Epithelial cell of proximal tubule (primary cell): ENCODE measurements around the gene CAPNS2. TPM values are rescaled to one million over a fixed set of nuclear protein-coding genes. Genes with fewer than 3 reads are reported as not detected.
"Not testable (repeated sequence)": the region's sequence is repeated elsewhere in the genome, so short reads cannot be mapped to it uniquely, and the experiment has no call there.

Experiments
- DNase-seq: peaks from one replicate; pipeline ENCODE4 v3.0.0-alpha.2; 2011; ENCODE audit warnings: low read depth
- H3K4me3 ChIP-seq: 2 replicates; pipeline ENCODE4 v1.5.1; 2011; ENCODE audit warnings: low read depth, mild to moderate bottlenecking, low read length
- total RNA-seq: library from RNA; depleted of rRNA; stranded (reverse); fragments of >200 nt; gene quantifications from 2 replicates; pipeline ENCODE4 v1.2.3, GENCODE V29; 2015
- TF ChIP-seq, protein P1 (sequence below): conservative IDR thresholded peaks from 2 replicates; pipeline ENCODE4 v1.5.1; 2012; ENCODE audit warnings: low read depth, mild to moderate bottlenecking, low read length

Gene CAPNS2
- total RNA-seq, 1 donor from 2014 or later, result not detected

DNA sequence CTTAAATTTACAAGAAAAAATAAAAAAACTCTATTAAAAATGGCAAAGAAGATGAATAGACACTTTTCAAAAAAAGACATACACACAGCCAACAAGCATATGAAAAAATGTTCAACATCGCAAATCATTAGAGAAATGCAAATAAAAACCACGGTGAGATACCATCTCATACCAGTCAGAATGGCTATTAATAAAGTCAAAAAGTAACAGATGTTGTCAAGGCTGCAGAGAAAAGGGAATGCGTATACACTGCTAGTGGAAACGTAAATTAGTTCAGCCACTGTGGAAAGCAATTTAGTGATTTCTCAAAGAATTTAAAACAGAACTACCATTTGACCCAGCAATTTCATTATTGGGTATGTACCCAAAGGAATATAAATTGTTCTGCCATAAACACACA is 31.4 kb downstream of the CAPNS2 start:
- TF ChIP-seq, protein P1, sequence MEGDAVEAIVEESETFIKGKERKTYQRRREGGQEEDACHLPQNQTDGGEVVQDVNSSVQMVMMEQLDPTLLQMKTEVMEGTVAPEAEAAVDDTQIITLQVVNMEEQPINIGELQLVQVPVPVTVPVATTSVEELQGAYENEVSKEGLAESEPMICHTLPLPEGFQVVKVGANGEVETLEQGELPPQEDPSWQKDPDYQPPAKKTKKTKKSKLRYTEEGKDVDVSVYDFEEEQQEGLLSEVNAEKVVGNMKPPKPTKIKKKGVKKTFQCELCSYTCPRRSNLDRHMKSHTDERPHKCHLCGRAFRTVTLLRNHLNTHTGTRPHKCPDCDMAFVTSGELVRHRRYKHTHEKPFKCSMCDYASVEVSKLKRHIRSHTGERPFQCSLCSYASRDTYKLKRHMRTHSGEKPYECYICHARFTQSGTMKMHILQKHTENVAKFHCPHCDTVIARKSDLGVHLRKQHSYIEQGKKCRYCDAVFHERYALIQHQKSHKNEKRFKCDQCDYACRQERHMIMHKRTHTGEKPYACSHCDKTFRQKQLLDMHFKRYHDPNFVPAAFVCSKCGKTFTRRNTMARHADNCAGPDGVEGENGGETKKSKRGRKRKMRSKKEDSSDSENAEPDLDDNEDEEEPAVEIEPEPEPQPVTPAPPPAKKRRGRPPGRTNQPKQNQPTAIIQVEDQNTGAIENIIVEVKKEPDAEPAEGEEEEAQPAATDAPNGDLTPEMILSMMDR, result no peak
- no peak overlapping the region for H3K4me3 ChIP-seq
- no peak for DNase-seq

DNA sequence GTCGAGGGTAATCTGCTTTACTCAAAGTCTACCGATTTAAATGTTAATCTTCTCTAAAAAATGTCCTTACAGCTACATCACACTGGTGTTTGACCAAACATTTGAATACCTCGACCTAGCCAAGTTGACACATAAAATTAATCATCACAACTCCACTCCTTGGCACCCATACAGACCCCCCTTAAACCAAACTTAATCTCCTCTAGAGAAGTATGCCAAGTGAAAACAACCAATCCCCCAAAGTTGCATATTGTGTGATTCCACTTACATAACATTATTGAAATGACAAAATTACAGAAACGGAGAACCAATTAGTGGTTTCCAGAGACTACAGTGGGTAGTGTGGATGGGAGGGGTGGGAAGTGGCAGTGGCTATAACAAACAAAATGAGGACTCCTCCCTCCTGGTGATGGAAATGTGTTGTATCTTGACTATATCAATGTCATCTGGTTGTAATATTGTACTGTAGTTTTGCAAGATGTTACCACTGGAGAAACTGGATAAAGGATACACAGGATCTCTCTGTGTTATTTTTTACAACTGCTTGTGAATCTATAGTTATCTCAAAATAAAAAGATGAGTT is 39.4 kb downstream of the CAPNS2 start:
- TF ChIP-seq, protein P1, result no peak
- H3K4me3 ChIP-seq, result no peak overlapping the region
- DNase-seq, result no peak

- TF ChIP-seq, protein P1, result no peak
These were observed 47.3 kb downstream of the CAPNS2 start for GRCh38 chr16:55613613-55614335.

DNA sequence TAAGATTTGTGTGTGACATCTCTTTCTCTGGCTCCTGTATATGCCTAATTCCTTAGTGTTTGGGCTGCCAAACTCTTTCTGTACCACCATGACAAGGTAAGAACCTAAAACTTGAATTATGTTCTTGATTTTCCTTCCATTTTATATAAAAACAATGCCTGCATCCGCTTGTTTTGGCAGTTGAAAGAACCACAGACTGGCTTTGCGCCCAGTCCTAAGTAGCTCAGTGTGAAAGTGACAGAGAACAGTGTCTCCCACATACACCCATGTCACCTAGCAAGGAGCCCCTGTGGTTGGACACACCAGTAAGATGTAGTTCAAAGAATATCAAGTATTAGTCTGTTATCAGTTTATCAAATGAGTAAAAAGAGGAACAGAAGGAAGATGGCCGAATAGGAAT is 48.6 kb downstream of the CAPNS2 start:
- no peak overlapping the region for H3K4me3 ChIP-seq
- TF ChIP-seq, protein P1, result no peak
- DNase-seq, result no peak

More at GRCh38 chr16:55613613-55614335, 47.3 kb downstream of the CAPNS2 start:
- DNase-seq, result no peak
- no peak overlapping the region for H3K4me3 ChIP-seq

DNA sequence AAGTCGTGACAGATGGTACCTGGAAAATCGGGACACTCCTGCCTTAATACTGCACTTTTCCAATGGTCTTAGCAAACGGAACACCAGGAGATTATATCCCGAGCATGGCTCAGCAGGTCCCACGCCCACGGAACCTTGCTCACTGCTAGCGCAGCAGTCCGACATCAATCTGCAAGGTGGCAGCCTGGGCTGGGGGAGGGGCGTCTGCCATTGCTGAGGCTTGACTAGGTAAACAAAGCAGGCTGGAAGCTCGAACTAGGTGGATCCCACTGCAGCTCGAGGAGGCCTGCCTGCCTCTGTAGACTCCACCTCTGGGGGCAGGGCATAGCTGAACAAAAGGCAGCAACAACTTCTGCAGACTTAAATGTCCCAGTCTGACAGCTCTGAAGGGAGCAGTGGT is 49.2 kb downstream of the CAPNS2 start:
- DNase-seq, result not testable (repeated sequence)

More for the DNA sequence above, 49.2 kb downstream of the CAPNS2 start:
- H3K4me3 ChIP-seq, result not testable (repeated sequence)

Other genes starting within 250 kb of the CAPNS2 start
- 0.72 and 2.2 TPM in 2 replicates for gene IRX6, start 242.5 kb upstream of the CAPNS2 start, total RNA-seq
- 5.6 and 19.2 TPM in 2 replicates for gene MMP2, start 87.5 kb upstream of the CAPNS2 start, total RNA-seq
- 3.7 and 7.5 TPM in 2 replicates for gene LPCAT2, start 57.6 kb upstream of the CAPNS2 start, total RNA-seq
- gene SLC6A2, start 89.3 kb downstream of the CAPNS2 start, total RNA-seq, result not detected in 2 replicates